ENCODE data around the gene NPPA. TPM values are rescaled to one million over a fixed set of nuclear protein-coding genes. Genes with fewer than 3 reads are reported as not detected.

NPPA gene
- total RNA-seq, 1 experiment from 2014 or later: not detected

DNA sequence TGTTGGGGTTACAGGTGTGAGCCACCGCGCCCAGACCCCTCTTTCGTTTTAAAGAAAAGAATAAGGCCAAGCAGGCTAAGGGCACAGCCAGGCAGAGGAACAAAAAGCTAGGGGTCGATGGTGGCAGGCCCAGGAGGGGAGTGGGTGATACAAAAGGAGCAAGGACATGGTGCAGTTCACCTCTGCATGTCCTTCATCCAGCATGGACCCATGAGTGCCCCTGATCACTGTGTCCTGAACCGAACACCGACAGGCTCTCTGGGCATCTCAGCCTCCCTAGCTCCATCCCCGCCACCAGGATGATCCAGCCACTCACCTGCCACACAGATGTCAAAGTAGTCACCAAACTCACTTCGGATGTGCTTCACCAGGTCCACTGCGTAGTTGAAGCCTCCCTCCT lies 47.7 kb downstream of the NPPA start:
- Histone ChIP-seq H3K27me3 (ENCODE audit: insufficient read depth, low read length) (no peaks in the 10 kb centered on the region), H3K23ac (ENCODE audit: insufficient read length, low read depth, low read length) (no peak overlapping the region), H3K56ac (ENCODE audit: insufficient read length, low read depth, low read length) (no peak overlapping the region), H4K20me1 (ENCODE audit: control insufficient read depth, insufficient read depth, insufficient read length) (no peaks in the 10 kb centered on the region), H2BK20ac (ENCODE audit: low read depth, low read length, poor library complexity, severe bottlenecking) (no peak overlapping the region), H3K4me1 (ENCODE audit: insufficient read depth, low read length) (no peaks in the 10 kb centered on the region; the same call in 1 of the 2 replicates), H4K91ac (ENCODE audit: insufficient read length, low read depth, low read length) (no peak overlapping the region), H3K9me3 (ENCODE audit: control insufficient read depth, low read depth, low read length) (no peaks in the 10 kb centered on the region), H4K5ac (ENCODE audit: insufficient read length, low read depth, low read length) (no peak overlapping the region), H3K27ac (ENCODE audit: insufficient read length, low read depth, low read length) (no peak overlapping the region), H3K79me2 (ENCODE audit: insufficient read depth, low read length) (no peaks in the 10 kb centered on the region), H2AK5ac (ENCODE audit: insufficient read length, low read length) (no peak overlapping the region), H2BK12ac (ENCODE audit: insufficient read length, low read depth, low read length) (no peak overlapping the region), H3K4ac (ENCODE audit: low read depth, low read length) (no peak overlapping the region), H4K8ac (replicated peaks; ENCODE audit: insufficient read length, low read depth, low read length) (no peak overlapping the region), H3K23me2 (ENCODE audit: insufficient read length, low read depth, low read length, poor library complexity, severe bottlenecking) (peaks cover 10% of the 10 kb centered on the region), H2BK15ac (ENCODE audit: low read depth, low read length) (no peak overlapping the region), H3K79me1 (ENCODE audit: insufficient read depth, low read depth, low read length, poor library complexity, severe bottlenecking) (no peaks in the 10 kb centered on the region), H3K4me2 (ENCODE audit: insufficient read depth, insufficient read length, low read length) (no peak overlapping the region), H2BK120ac (ENCODE audit: low read depth, low read length, poor library complexity, severe bottlenecking) (no peak overlapping the region), H3K14ac (ENCODE audit: insufficient read depth, low read length) (no peak overlapping the region), H3T11ph (ENCODE audit: low read length) (no peak overlapping the region), H2AFZ (ENCODE audit: low read length) (no peak overlapping the region), H3K18ac (ENCODE audit: insufficient read length, low read depth, low read length) (no peak overlapping the region), H3K9ac (ENCODE audit: extremely low read depth, insufficient read length, low read length) (no peak overlapping the region), H2BK5ac (ENCODE audit: insufficient read length, low read length) (no peak overlapping the region)
- no peaks in the 10 kb centered on the region for H3K9me3 Mint-ChIP-seq
- DNase-seq: no peak
- WGBS (ENCODE audit: extremely low coverage, insufficient read length, low lambda C conversion rate): no CpG with 5 or more reads among the region's 9 CpGs
- peaks cover 23 to 32% of the 10 kb centered on the region in 2 experiments for H3K4me1 Mint-ChIP-seq
- H3K36me3 Mint-ChIP-seq (ENCODE audit: insufficient read depth in 1 of 3, low read depth in 3 of 3): peaks cover 18 to 42% (median 33%) of the 10 kb centered on the region in 3 experiments; a peak in 6 of 7 replicates
- TF ChIP-seq, protein P1, sequence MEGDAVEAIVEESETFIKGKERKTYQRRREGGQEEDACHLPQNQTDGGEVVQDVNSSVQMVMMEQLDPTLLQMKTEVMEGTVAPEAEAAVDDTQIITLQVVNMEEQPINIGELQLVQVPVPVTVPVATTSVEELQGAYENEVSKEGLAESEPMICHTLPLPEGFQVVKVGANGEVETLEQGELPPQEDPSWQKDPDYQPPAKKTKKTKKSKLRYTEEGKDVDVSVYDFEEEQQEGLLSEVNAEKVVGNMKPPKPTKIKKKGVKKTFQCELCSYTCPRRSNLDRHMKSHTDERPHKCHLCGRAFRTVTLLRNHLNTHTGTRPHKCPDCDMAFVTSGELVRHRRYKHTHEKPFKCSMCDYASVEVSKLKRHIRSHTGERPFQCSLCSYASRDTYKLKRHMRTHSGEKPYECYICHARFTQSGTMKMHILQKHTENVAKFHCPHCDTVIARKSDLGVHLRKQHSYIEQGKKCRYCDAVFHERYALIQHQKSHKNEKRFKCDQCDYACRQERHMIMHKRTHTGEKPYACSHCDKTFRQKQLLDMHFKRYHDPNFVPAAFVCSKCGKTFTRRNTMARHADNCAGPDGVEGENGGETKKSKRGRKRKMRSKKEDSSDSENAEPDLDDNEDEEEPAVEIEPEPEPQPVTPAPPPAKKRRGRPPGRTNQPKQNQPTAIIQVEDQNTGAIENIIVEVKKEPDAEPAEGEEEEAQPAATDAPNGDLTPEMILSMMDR (conservative IDR thresholded peaks at IDR 0.05): no peak
- no peak overlapping the region for H3K4me3 Mint-ChIP-seq
- H3K27me3 Mint-ChIP-seq (ENCODE audit: low read depth): no peaks in the 10 kb centered on the region
- H3K27ac Mint-ChIP-seq: 0 out of 7 replicates have a peak overlapping the region, but pooled peaks of 1 of the 3 experiments have one; percentile 14

All from H9 (cell line).